HepG2 (cell line): Measurements from ENCODE around the gene C1S. TPM values are rescaled to one million over a fixed set of nuclear protein-coding genes. Genes with fewer than 3 reads are reported as not detected.

Source experiments
- CSRNP1 ChIP-seq: sonication (generic); formaldehyde crosslinking; IDR thresholded peaks from 2 replicates; pipeline ENCODE4 v1.8.1; 2023; ENCODE audit warnings: mild to moderate bottlenecking, missing genetic modification reagents
- GATAD2A ChIP-seq: IDR thresholded peaks from 2 replicates; pipeline ENCODE4 v1.6.1; 2016
- GTF3A ChIP-seq: sonication (generic); formaldehyde crosslinking; conservative IDR thresholded peaks from 2 replicates; pipeline ENCODE4 v1.4.0; 2020; ENCODE audit warnings: mild to moderate bottlenecking, missing genetic modification reagents
- HIVEP1 ChIP-seq: sonication (generic); formaldehyde crosslinking; IDR thresholded peaks from 2 replicates; pipeline ENCODE4 v1.4.0; 2020; ENCODE audit warnings: mild to moderate bottlenecking, missing genetic modification reagents
- HNRNPUL1 ChIP-seq: fragments of 200-400 bp; formaldehyde crosslinking; IDR thresholded peaks from 2 replicates; pipeline ENCODE4 v1.6.1; 2017; ENCODE audit warnings: low read depth, mild to moderate bottlenecking, low read length, moderate library complexity
- HOXA3 ChIP-seq: sonication (generic); formaldehyde crosslinking; IDR thresholded peaks from 2 replicates; pipeline ENCODE4 v1.5.0; 2020; ENCODE audit warnings: missing genetic modification reagents
- IRF1 ChIP-seq: sonication (generic); formaldehyde crosslinking; IDR thresholded peaks from 2 replicates; pipeline ENCODE4 v1.4.0; 2020; ENCODE audit warnings: low read depth, mild to moderate bottlenecking, missing genetic modification reagents
- IRF2 ChIP-seq: IDR thresholded peaks from 2 replicates; pipeline ENCODE4 v1.6.1; 2018; ENCODE audit warnings: missing genetic modification reagents, missing compliant biosample characterization
- KLF12 ChIP-seq: sonication (generic); formaldehyde crosslinking; IDR thresholded peaks from 2 replicates; pipeline ENCODE4 v1.4.0; 2020; ENCODE audit warnings: missing genetic modification reagents, borderline replicate concordance
- KLF13 ChIP-seq: sonication (generic); formaldehyde crosslinking; IDR thresholded peaks from 2 replicates; pipeline ENCODE4 v1.4.0; 2020; ENCODE audit warnings: mild to moderate bottlenecking, missing genetic modification reagents
- MXI1 ChIP-seq: IDR thresholded peaks from 3 replicates; pipeline ENCODE4 v1.6.1; 2012; ENCODE audit warnings: low read depth, low read length, inconsistent platforms, borderline replicate concordance
- NONO ChIP-seq, 2 experiments: fragments of 450-650 bp in 1 of 2; sonication (generic) in 1 of 2; formaldehyde crosslinking in 1 of 2; IDR thresholded peaks in 1 of 2; conservative IDR thresholded peaks in 1 of 2; 2 replicates each; pipeline versions ENCODE4 v1.6.1 to v1.8.0; 2017 to 2022; ENCODE audit warnings: mild to moderate bottlenecking in 1 of 2, missing genetic modification reagents in 1 of 2, moderate library complexity in 1 of 2
- THYN1 ChIP-seq: sonication (generic); formaldehyde crosslinking; IDR thresholded peaks from 2 replicates; pipeline ENCODE4 v1.8.1; 2023; ENCODE audit warnings: low read depth, mild to moderate bottlenecking, moderate library complexity, missing genetic modification reagents, borderline replicate concordance
- ZNF253 ChIP-seq: sonication (generic); formaldehyde crosslinking; IDR thresholded peaks from 2 replicates; pipeline ENCODE4 v1.8.0; 2022; ENCODE audit warnings: mild to moderate bottlenecking, missing genetic modification reagents, borderline replicate concordance
- ZNF556 ChIP-seq: sonication (generic); formaldehyde crosslinking; IDR thresholded peaks from 2 replicates; pipeline ENCODE4 v1.4.0; 2020; ENCODE audit warnings: mild to moderate bottlenecking, missing genetic modification reagents, borderline replicate concordance
- ZNF674 ChIP-seq: sonication (generic); formaldehyde crosslinking; IDR thresholded peaks from 2 replicates; pipeline ENCODE4 v1.5.0; 2020; ENCODE audit warnings: low read depth, mild to moderate bottlenecking, missing genetic modification reagents
- ZNF687 ChIP-seq: sonication (generic); formaldehyde crosslinking; IDR thresholded peaks from 2 replicates; pipeline ENCODE4 v1.5.1; 2020; ENCODE audit warnings: mild to moderate bottlenecking, missing genetic modification reagents, moderate library complexity
- ZNF773 ChIP-seq: sonication (generic); formaldehyde crosslinking; IDR thresholded peaks from 2 replicates; pipeline ENCODE4 v1.4.0; 2020; ENCODE audit warnings: missing genetic modification reagents, borderline replicate concordance
- polyA plus RNA-seq, 8 experiments: library from polyadenylated mRNA; depleted of rRNA in 3 of 8; stranded (reverse) in 7 of 8; unstranded in 1 of 8; fragments of >200 nt; fragmentation: Illumina TruSeq in 4 of 8; extraction: Trizol in 4 of 8; gene quantifications; 2 replicates each; pipeline versions ENCODE4 v1.2.1 to v1.2.3, GENCODE V29; 2011 to 2016; ENCODE audit warnings: low read depth in 4 of 8, missing spikeins in 1 of 8, mixed read lengths in 1 of 8; ENCODE audit not compliant: insufficient read depth in 1 of 8
- total RNA-seq, 5 experiments: library from RNA; depleted of rRNA; stranded (reverse); fragments of >200 nt; fragmentation: Illumina TruSeq; extraction: Trizol; gene quantifications; 2 replicates each; pipeline ENCODE4 v1.2.3, GENCODE V29; 2016; ENCODE audit warnings: low read depth in 1 of 5

Gene C1S
- total and polyA plus RNA-seq, 2 of the 13 experiments (the other 11 are each of a cell fraction or from before 2014, with no cell fraction given): 14.5 to 18.2 TPM

GRCh38 chr12:7108003-7108795 lies 47.7 kb downstream of the C1S start (continued):
- TF ChIP-seq IRF2 (CRISPR knock-in tag) (0 out of 2 replicates have a peak, but pooled peaks have one; percentile 10), ZNF556 (CRISPR knock-in tag) (peak; percentile 51; the same call in 1 of the 2 replicates), HIVEP1 (peak; percentile 66; the same call in 1 of the 2 replicates), THYN1 (no peak), GTF3A (CRISPR knock-in tag) (peak; percentile 71; the same call in 1 of the 2 replicates), ZNF687 (CRISPR knock-in tag) (peak; percentile 92), HNRNPUL1 (no peak), ZNF253 (peak; percentile 78; the same call in 1 of the 2 replicates), HOXA3 (peak; percentile 78), ZNF773 (CRISPR knock-in tag) (0 out of 2 replicates have a peak, but pooled peaks have one; percentile 78), CSRNP1 (peak; percentile 69; the same call in 1 of the 2 replicates), IRF1 (CRISPR knock-in tag) (peak; percentile 42; the same call in 1 of the 2 replicates), KLF12 (CRISPR knock-in tag) (peak; percentile 75; the same call in 1 of the 2 replicates), GATAD2A (CRISPR knock-in tag) (peak; percentile 70), ZNF674 (CRISPR knock-in tag) (no peak), MXI1 (no peak), NONO (IDR thresholded peaks at IDR 0.05) (no peak), NONO (CRISPR knock-in tag; conservative IDR thresholded peaks at IDR 0.05) (peak; percentile 72; the same call in 1 of the 2 replicates), KLF13 (CRISPR knock-in tag) (no peak)
